ELF-1 (cell line): ENCODE measurements around the gene DNAH2.
A peak's percentile ranks its signal among the peaks of the same experiment; 100 is the strongest.
"Not testable (repeated sequence)": the region's sequence is repeated elsewhere in the genome, so short reads cannot be mapped to it uniquely, and the experiment has no call there.

Source experiments
- DNase-seq: peaks from one replicate; pipeline ENCODE4 v3.0.0-alpha.2; 2016; ENCODE audit warnings: low read depth, low spot score

Gene DNAH2

DNA sequence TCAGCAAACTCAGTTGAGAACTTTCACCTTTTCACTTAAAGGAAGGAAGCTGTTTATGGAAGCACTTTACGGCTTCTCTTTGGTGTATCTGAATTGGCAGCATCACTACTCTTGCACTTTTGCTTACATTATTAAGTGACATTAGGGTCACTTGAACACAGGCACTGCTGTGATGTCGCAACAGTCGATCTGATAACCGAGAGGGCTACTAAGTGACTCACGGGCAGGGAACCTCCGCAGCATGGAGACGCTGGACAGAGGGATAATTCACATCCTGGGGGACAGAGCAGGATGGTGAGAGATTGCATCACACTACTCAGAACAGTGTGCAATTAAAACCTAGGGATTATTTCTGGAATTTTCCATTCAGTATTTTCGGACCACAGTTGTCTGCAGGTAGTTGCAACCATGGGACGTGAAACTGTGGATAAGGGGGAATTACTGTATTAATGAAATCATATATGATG, 56.5 kb downstream of the DNAH2 start:
- peak; percentile 22 for DNase-seq

GRCh38 chr17:7775051-7775450, 57.5 kb downstream of the DNAH2 start:
- no peak for DNase-seq

DNA sequence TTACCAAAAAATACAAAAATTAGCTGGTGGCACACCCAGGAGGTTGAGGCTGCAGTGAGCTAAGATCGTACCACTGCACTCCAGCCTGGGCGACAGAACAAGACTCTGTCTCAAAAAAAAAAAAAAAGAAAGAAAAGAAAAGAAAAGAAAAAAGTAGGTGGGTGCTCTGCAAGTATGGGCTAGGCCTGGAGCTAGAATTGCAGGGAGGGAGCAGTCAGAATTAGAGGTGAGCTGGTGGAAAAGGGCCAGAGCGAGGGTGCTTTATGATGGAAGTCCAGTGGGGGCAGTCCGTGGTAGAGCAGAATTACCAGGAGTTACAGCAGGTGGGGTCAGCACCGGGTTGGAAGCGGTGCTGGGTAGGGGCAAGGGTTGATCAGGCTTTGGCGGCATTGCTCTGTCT, 59.5 kb downstream of the DNAH2 start:
- no peak for DNase-seq

GRCh38 chr17:7780736-7781135, 63.2 kb downstream of the DNAH2 start:
- no peak for DNase-seq

GRCh38 chr17:7781429-7781828, 63.9 kb downstream of the DNAH2 start:
- DNase-seq = no peak

- DNase-seq = no peak
Measured at GRCh38 chr17:7782240-7782639, 64.7 kb downstream of the DNAH2 start.

- no peak for DNase-seq
Measured at GRCh38 chr17:7786866-7787265, 69.3 kb downstream of the DNAH2 start.

DNA sequence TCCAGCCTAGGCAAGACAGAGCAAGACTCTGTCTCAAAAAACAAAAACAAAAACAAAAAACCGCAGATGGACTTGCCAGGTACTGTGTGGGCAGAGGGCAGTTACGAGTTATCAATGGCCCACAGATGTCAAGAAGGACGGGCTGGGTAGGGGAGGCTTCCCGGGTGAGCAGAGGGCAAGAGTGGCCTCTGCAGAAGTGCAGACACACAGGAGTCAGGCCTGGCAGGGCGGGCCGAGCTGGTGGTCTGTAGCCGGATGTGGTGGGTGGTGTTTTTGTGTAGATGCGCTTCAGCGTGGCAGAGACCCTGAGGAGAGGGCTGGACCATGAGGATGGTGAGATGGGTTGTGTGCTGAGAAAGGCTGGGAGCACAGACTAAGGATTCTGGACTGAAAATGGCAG, 71.6 kb downstream of the DNAH2 start:
- no peak for DNase-seq

DNA sequence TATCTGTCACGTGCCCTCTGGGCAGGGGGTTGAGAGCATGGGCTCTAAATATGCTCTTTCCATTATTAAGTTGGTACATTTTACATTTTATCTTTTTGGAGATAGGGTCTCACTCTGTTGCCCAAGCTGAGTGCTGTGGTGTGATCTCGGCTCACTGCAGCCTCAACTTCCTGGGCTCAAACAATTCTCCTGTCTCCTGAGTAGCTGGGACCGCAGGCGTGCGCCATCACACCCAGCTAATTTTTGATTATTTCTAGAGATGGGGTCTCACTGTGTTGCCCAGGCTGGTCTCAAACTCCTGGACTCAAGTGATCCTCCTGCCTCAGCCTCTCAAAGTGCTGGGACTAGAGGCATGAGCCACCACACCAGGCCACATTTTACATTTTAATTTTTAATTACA, 72.6 kb downstream of the DNAH2 start:
- no peak for DNase-seq

- DNase-seq = no peak
Measured at GRCh38 chr17:7792611-7793010, 75.1 kb downstream of the DNAH2 start.

DNA sequence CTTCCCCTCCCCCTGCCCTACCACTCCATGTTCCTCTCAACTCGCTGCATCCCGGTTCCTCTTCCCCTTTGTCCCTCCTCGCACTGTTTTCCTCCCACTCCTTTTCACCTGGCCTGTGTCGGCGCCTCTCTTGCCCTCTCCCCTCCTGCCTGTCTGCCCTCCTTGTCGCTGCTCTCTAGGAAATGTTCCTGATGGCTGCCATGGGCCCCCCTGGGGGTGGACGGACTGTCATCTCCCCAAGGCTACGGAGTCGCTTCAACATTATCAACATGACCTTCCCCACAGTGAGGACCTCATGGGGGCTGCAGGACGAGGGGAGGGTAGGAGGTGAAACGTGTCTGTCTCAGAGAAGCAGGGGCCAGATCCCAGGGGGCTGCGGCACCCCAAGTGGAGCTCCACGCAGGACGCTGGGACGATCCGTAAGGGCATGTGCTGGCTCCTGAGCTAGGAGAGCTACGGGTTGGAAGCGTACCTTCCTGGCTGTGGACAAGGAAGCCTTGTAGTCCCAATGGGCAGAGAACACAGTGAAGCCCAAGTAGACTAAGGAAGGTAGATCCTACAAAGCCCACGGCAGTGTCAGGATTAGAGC, 76.6 kb downstream of the DNAH2 start:
- no peak for DNase-seq

GRCh38 chr17:7797976-7798375, 80.4 kb downstream of the DNAH2 start:
- DNase-seq = no peak

GRCh38 chr17:7798839-7799238, 81.3 kb downstream of the DNAH2 start:
- DNase-seq = no peak

- DNase-seq = peak; percentile 28
Measured at GRCh38 chr17:7803981-7804380, 86.4 kb downstream of the DNAH2 start.

DNA sequence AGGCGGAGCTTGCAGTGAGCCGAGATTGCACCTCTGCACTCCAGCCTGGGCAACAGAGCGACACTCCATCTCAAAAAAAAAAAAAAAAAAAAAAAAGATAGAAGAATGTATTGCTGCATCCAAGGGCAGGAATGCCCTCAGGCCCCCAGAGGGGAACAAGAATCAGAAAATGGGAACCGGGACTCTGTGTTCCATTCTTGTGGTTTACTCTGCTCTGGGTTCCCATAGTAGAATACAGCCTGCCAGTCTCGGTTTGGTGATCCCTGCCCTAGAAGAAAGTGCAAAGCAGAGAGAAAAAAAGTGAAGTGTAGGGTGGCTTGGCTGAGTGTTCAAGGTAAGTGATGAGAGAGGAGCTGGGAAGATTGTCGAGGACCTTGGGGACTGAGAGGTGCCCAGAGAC, 89.0 kb downstream of the DNAH2 start:
- no peak for DNase-seq

DNA sequence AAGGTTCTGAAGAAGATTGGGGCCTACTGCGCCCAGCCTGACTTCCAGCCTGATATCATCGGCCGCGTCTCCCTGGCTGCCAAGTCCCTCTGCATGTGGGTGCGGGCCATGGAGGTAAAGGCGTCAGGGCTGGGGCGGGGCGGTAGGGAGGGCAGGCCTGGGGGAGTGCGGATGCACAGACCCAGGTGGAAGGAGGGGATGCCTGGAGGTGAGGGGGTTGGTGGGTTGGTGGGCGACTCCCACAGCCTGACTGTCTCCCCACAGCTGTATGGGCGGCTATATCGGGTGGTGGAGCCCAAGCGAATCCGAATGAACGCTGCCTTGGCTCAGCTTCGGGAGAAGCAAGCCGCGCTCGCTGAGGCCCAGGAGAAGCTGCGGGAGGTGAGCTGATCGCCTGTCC, 89.7 kb downstream of the DNAH2 start:
- no peak for DNase-seq

- no peak for DNase-seq
Measured at GRCh38 chr17:7809086-7809790, 91.7 kb downstream of the DNAH2 start.

DNA sequence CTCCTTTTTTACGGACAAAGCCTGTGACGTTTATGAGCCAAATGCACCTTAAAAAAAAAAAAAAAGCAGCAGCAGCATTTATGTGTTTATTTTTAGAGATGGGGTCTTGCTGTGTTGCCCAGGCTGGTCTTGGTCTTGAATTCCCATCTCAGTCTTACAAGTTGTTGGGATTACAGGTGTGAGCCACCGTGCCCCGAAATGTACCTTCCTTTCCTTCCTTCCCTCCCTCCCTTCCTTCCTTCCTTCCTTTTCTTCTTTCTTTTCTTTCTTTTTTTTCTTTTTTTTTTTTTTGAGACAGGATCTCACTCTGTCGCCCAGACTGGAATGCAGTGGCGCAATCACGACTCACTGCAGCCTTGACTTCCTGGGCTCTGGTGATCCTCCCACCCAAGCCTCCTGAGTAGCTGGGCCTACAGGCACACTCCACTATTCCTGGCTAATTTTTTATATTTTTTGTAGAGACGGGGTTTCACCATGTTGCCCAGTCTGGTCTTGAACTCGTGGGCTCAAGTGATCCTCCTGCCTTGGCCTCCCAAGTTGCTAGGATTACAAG, 92.3 kb downstream of the DNAH2 start:
- DNase-seq = not testable (repeated sequence)

- no peak for DNase-seq
Measured at GRCh38 chr17:7811251-7811650, 93.7 kb downstream of the DNAH2 start.

DNA sequence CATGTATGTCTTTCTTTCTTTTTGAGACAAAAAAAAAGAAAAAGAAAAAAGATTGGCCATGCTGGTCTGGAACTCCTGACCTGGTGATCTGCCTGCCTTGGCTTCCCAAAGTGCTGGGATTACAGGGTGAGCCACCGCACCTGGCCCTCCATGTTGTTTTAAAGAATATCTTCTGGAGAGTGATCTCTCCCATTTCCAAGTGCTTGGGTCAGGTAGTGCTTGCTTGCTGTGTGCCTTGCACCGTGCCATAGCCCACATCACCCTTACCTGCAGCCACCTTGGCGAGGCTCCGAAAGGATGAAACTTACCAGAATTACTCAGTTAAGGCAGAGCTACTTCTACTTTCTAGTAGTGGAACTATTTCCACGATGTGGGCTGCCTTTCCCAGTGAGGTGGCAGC, 97.4 kb downstream of the DNAH2 start:
- DNase-seq = no peak

- DNase-seq = peak; percentile 70
Measured at GRCh38 chr17:7816926-7817642, 99.5 kb downstream of the DNAH2 start.

DNA sequence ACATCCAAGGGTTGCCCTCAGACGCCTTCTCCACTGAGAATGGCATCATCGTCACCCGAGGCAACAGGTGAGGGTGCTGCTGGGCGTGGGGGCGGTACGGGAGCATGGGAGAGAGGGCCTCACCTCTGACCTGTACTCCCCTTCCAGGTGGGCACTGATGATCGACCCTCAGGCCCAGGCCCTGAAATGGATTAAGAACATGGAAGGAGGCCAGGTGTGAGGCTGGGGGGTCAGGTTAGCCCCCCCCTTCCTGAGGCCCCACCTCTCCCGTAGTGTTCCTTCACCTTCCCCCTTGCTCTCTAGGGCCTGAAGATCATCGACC, 100.1 kb downstream of the DNAH2 start:
- DNase-seq = no peak

- no peak for DNase-seq
Measured at GRCh38 chr17:7818026-7818425, 100.5 kb downstream of the DNAH2 start.
